B cell (primary cell): ENCODE results near the gene CREM. TPM values are rescaled to one million over a fixed set of nuclear protein-coding genes. Genes with fewer than 3 reads are reported as not detected.

Source experiments
- ATAC-seq: fragments of 200-7000 bp; cut with Tn5 transposase; one replicate; pipeline ENCODE4 v1.10.0; 2021; ENCODE audit warnings: low read depth, mild to moderate bottlenecking, moderate number of reproducible peaks, moderate library complexity
- CTCF ChIA-PET: fragments of 350-600 bp; sonication (Branson Sonifier 250); formaldehyde crosslinking; loops from one replicate; lab custom pipeline; 2021; ENCODE audit warnings: antibody characterized with exemption, inconsistent platforms; lab: Charles Lee
- POLR2A ChIA-PET: fragments of 350-600 bp; sonication (Branson Sonifier 250); formaldehyde crosslinking; loops from one replicate; lab custom pipeline; 2021; ENCODE audit warnings: antibody characterized with exemption; lab: Charles Lee
- DNase-seq: peaks from one replicate; pipeline ENCODE4 v3.0.0; 2013
- H2AFZ ChIP-seq: 2 replicates; pipeline ENCODE4 v1.6.1; 2012; ENCODE audit warnings: mild to moderate bottlenecking, low read depth, low read length; ENCODE audit not compliant: insufficient read depth, poor library complexity, severe bottlenecking
- H3K27ac ChIP-seq, 2 donors: 1 replicate in 1 of 2; 2 replicates in 1 of 2; pipeline ENCODE4 v1.5.1; 2012 to 2013; ENCODE audit warnings: low read length in 2 of 2, mild to moderate bottlenecking in 2 of 2, moderate library complexity in 1 of 2
- H3K27me3 ChIP-seq, 4 experiments: fragments of 200-600 bp in 1 of 4; sonication (generic) in 1 of 4; replicated peaks in 1 of 4; 1 replicate in 2 of 4; 2 replicates in 2 of 4; pipeline versions ENCODE4 v1.6.1 to v1.7.0; 2013 to 2016; ENCODE audit warnings: low read length in 3 of 4, mild to moderate bottlenecking in 2 of 4, mixed read lengths in 1 of 4, moderate library complexity in 1 of 4; ENCODE audit not compliant: insufficient read depth in 4 of 4, control insufficient read depth in 3 of 4; ENCODE audit errors: control extremely low read depth in 1 of 4
- H3K36me3 ChIP-seq, 2 experiments: replicated peaks in 1 of 2; 1 replicate in 1 of 2; 2 replicates in 1 of 2; pipeline versions ENCODE4 v1.6.1 to v1.7.1; 2013; ENCODE audit warnings: low read length in 1 of 2; ENCODE audit not compliant: insufficient read depth in 2 of 2, control insufficient read depth in 1 of 2; ENCODE audit errors: control extremely low read depth in 1 of 2, extremely low read depth in 1 of 2
- H3K4me1 ChIP-seq, 2 donors: fragments of 200-600 bp in 1 of 2; sonication (generic) in 1 of 2; 1 replicate in 1 of 2; 2 replicates in 1 of 2; pipeline versions ENCODE4 v1.5.1 to v1.6.1; 2013 to 2017; ENCODE audit warnings: low read length in 2 of 2; ENCODE audit not compliant: control insufficient read depth in 2 of 2, insufficient read depth in 2 of 2
- H3K4me2 ChIP-seq: replicated peaks from 2 replicates; pipeline ENCODE3; 2012; ENCODE audit warnings: mild to moderate bottlenecking, low read depth, low read length; ENCODE audit not compliant: poor library complexity, severe bottlenecking
- H3K4me3 ChIP-seq, 5 experiments: fragments of 200-600 bp in 1 of 5; sonication (generic) in 1 of 5; 1 replicate in 3 of 5; 2 replicates in 2 of 5; pipeline versions ENCODE4 v1.5.1 to v1.7.0; 2011 to 2016; ENCODE audit warnings: low read length in 4 of 5, mild to moderate bottlenecking in 4 of 5, low read depth in 2 of 5, control low read depth in 1 of 5, moderate library complexity in 1 of 5; ENCODE audit not compliant: insufficient read depth in 1 of 5; ENCODE audit errors: control extremely low read depth in 1 of 5, extremely low read depth in 1 of 5
- H3K79me2 ChIP-seq: fragments of 200-600 bp; sonication (generic); one replicate; pipeline ENCODE4 v1.6.0; 2016; ENCODE audit warnings: low read length; ENCODE audit not compliant: control insufficient read depth, insufficient read depth
- H3K9ac ChIP-seq: fragments of 200-600 bp; sonication (generic); 2 replicates; pipeline ENCODE4 v1.6.1; 2017; ENCODE audit warnings: mild to moderate bottlenecking, low read length, moderate library complexity
- H3K9me3 ChIP-seq, 3 donors: one replicate each; pipeline versions ENCODE4 v1.6.1 to v1.7.1; 2013; ENCODE audit warnings: low read length in 2 of 3; ENCODE audit not compliant: control insufficient read depth in 2 of 3, insufficient read depth in 1 of 3; ENCODE audit errors: control extremely low read depth in 1 of 3
- H4K20me1 ChIP-seq: 2 replicates; pipeline ENCODE4 v1.6.0; 2012; ENCODE audit warnings: mild to moderate bottlenecking, low read length; ENCODE audit not compliant: insufficient read depth, control insufficient read depth, poor library complexity, severe bottlenecking
- H3K27ac Mint-ChIP-seq: one replicate; pipeline ENCODE4 v1.8.0; 2021; ENCODE audit warnings: mixed read lengths
- H3K27me3 Mint-ChIP-seq: one replicate; pipeline ENCODE4 v1.8.0; 2021; ENCODE audit warnings: mixed read lengths
- H3K4me1 Mint-ChIP-seq: one replicate; pipeline ENCODE4 v1.8.0; 2021; ENCODE audit warnings: mixed read lengths
- H3K4me3 Mint-ChIP-seq: one replicate; pipeline ENCODE4 v1.8.0; 2021; ENCODE audit warnings: mixed read lengths
- H3K9me3 Mint-ChIP-seq: one replicate; pipeline ENCODE4 v1.8.0; 2022; ENCODE audit warnings: mixed read lengths; ENCODE audit not compliant: insufficient read depth
- EZH2 ChIP-seq: IDR thresholded peaks from 2 replicates; pipeline ENCODE4 v1.6.1; 2012; ENCODE audit warnings: borderline replicate concordance, low read depth, mild to moderate bottlenecking, moderate library complexity, low read length; ENCODE audit not compliant: insufficient read depth, poor library complexity, severe bottlenecking
- WGBS: methylation state at CpG from one replicate; pipeline ENCODE4 v1.1.5; 2013; ENCODE audit warnings: missing lambda C conversion rate; ENCODE audit not compliant: insufficient coverage; 5-methylcytosine and 5-hydroxymethylcytosine counted together
- intact Hi-C: fragments of 100-400 bp; cut with micrococcal nuclease; formaldehyde crosslinking; loops from one replicate; pipeline ENCODE4 v1.10.0; 2022
- polyA plus RNA-seq: library from polyadenylated mRNA; depleted of rRNA; stranded (reverse); fragments of >200 nt; gene quantifications from 2 replicates; pipeline ENCODE4 v1.2.3, GENCODE V29; 2012
- total RNA-seq, 2 donors: library from RNA; stranded (reverse); fragments of 120-200 nt in 1 of 2; gene quantifications; 1 replicate in 1 of 2; 2 replicates in 1 of 2; pipeline versions ENCODE4 v1.2.3 to v1.2.4, GENCODE V29; 2013 to 2022
- TF ChIP-seq, protein P1 (sequence below): fragments of 200-600 bp; IDR thresholded peaks from one replicate; pipeline ENCODE4 v1.8.0; 2022; ENCODE audit warnings: antibody characterized with exemption, mild to moderate bottlenecking

CREM gene
- total and polyA plus RNA-seq, 2 donors (not counting 1 experiment from before 2014, with no cell fraction given): 7.3 to 94.6 TPM

DNA sequence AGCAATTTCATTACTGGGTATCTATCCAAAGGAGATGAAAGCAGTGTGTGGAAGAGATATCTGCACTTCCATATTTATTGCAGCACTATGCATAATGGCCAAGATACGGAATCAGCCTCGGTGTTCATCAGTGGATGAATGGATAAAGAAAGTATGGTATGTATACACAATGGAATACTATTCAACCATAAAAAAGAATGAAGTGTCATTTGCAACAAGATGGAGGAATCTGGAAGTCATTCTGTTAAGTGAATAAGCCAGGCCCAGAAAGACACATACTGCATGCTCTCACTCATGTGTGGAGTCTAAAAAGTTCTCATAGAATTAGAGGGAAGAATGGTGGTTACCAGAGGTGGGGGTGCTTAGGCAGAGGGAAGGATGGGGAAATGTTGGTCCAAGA, 35.3 kb downstream of the CREM start:
- no CpG with 5 or more reads among the region's 2 CpGs for WGBS
- ChIA-PET CTCF (no interaction called here), POLR2A (no interaction called here)
- Histone ChIP-seq H3K27me3 (no peaks in the 10 kb centered on the region), H3K4me1 (no peaks in the 10 kb centered on the region), H2AFZ (no peak overlapping the region), H3K4me3 (no peak overlapping the region), H3K27ac (no peak overlapping the region), H4K20me1 (no peaks in the 10 kb centered on the region), H3K79me2 (no peaks in the 10 kb centered on the region), H3K9me3 (peaks cover 0 to 2% (median 0%) of the 10 kb centered on the region in 3 donors), H3K36me3 (no peaks in the 10 kb centered on the region), H3K4me2 (no peak overlapping the region), H3K9ac (no peak overlapping the region)
- no peak for ATAC-seq
- intact Hi-C loops: no loop called here
- Mint-ChIP-seq H3K9me3 (no peaks in the 10 kb centered on the region), H3K4me3 (no peak overlapping the region), H3K27me3 (no peaks in the 10 kb centered on the region), H3K4me1 (no peaks in the 10 kb centered on the region), H3K27ac (no peak overlapping the region)
- DNase-seq: no peak
- no peak for TF ChIP-seq EZH2
- TF ChIP-seq, protein P1, sequence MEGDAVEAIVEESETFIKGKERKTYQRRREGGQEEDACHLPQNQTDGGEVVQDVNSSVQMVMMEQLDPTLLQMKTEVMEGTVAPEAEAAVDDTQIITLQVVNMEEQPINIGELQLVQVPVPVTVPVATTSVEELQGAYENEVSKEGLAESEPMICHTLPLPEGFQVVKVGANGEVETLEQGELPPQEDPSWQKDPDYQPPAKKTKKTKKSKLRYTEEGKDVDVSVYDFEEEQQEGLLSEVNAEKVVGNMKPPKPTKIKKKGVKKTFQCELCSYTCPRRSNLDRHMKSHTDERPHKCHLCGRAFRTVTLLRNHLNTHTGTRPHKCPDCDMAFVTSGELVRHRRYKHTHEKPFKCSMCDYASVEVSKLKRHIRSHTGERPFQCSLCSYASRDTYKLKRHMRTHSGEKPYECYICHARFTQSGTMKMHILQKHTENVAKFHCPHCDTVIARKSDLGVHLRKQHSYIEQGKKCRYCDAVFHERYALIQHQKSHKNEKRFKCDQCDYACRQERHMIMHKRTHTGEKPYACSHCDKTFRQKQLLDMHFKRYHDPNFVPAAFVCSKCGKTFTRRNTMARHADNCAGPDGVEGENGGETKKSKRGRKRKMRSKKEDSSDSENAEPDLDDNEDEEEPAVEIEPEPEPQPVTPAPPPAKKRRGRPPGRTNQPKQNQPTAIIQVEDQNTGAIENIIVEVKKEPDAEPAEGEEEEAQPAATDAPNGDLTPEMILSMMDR: no peak

DNA sequence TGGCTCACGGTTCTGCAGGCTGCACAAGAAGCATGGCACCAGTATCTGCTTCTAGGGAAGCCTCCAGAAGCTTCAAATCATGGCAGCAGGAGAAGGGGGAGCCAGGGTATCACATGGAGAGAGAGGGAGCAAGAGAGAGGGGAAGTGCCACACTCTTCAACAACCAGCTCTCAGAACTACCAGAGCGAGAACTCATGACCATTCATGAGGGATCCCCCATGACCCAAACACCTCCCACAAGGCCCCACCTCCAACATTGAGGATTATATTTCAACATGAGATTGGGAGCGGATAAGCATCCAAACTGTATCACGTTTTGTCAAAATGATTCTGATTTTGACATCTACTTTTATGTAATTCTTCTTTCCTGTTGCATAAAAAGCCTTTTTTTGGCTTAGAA, 38.5 kb downstream of the CREM start:
- H3K36me3 ChIP-seq: no peaks in the 10 kb centered on the region
- WGBS: 100% methylated on average over 1 of the region's 4 CpGs
- H3K9ac ChIP-seq: no peak overlapping the region
- no peaks in the 10 kb centered on the region for H3K9me3 ChIP-seq
- H3K4me3 ChIP-seq: no peak overlapping the region
- Mint-ChIP-seq H3K4me1 (no peaks in the 10 kb centered on the region), H3K27me3 (no peaks in the 10 kb centered on the region), H3K9me3 (no peaks in the 10 kb centered on the region), H3K27ac (no peak overlapping the region), H3K4me3 (no peak overlapping the region)
- no peaks in the 10 kb centered on the region for H4K20me1 ChIP-seq
- H3K27me3 ChIP-seq: no peaks in the 10 kb centered on the region
- ChIA-PET POLR2A (no interaction called here), CTCF (no interaction called here)
- H3K27ac ChIP-seq: no peak overlapping the region
- DNase-seq (no peak), ATAC-seq (no peak)
- intact Hi-C loops: no loop called here
- no peaks in the 10 kb centered on the region for H3K4me1 ChIP-seq
- H3K4me2 ChIP-seq: no peak overlapping the region
- TF ChIP-seq, protein P1: no peak
- no peak for TF ChIP-seq EZH2
- no peaks in the 10 kb centered on the region for H3K79me2 ChIP-seq
- no peak overlapping the region for H2AFZ ChIP-seq
